ENCODE results near the gene TNFAIP8. TPM values are rescaled to one million over a fixed set of nuclear protein-coding genes. Genes with fewer than 3 reads are reported as not detected.

Gene TNFAIP8
- polyA plus RNA-seq, 1 of the 3 experiments (the other 2 are of a cell fraction): 31.3 TPM

GRCh38 chr5:119339344-119339743 is 16.5 kb upstream of the TNFAIP8 start:
- ChIA-PET POLR2A (no interaction called here), CTCF (interaction anchor here (1.0 to 1.5 kb wide), 2 partner anchors 49 to 351 kb away, joined by 3 to 4 read pairs; partner anchors contain the start of gene DTWD2)
- DNase-seq: no peak
- no peaks in the 10 kb centered on the region for H3K27me3 ChIP-seq (ENCODE audit: insufficient read depth)
- WGBS (ENCODE audit: low lambda C conversion rate): 87% methylated on average over 2 of the region's 2 CpGs
- TF ChIP-seq NFIC (IDR thresholded peaks at IDR 0.05; ENCODE audit: borderline replicate concordance) (no peak), ZBTB33 (IDR thresholded peaks at IDR 0.05; ENCODE audit: borderline replicate concordance, low read depth) (no peak), RCOR1 (IDR thresholded peaks at IDR 0.05; ENCODE audit: low read length) (no peak), EZH2phosphoT487 (IDR thresholded peaks at IDR 0.05; ENCODE audit: borderline replicate concordance, low read depth) (no peak), JUND (IDR thresholded peaks at IDR 0.05) (no peak), NRF1 (IDR thresholded peaks at IDR 0.05; ENCODE audit: low read depth, low read length) (no peak), MXI1 (IDR thresholded peaks at IDR 0.05; ENCODE audit: low read depth, low read length) (no peak)
- H3K4me2 ChIP-seq: no peak overlapping the region
- no peaks in the 10 kb centered on the region for H3K9me3 ChIP-seq
- H3K4me3 ChIP-seq (ENCODE audit: low read depth in 2 of 2, low read length in 1 of 2): no peak overlapping the region
- H2AFZ ChIP-seq (ENCODE audit: low read depth): no peak overlapping the region
- H3K4me1 ChIP-seq (ENCODE audit: control insufficient read depth in 1 of 2, insufficient read depth in 2 of 2, low read depth in 1 of 2, low read length in 1 of 2): peaks cover 0 to 16% of the 10 kb centered on the region in 2 experiments; a peak in 2 of 4 replicates
- no peaks in the 10 kb centered on the region for H3K9me2 ChIP-seq
- peaks cover 21% of the 10 kb centered on the region; the same call in 1 of the 2 replicates for H3K79me2 ChIP-seq (ENCODE audit: insufficient read depth)
- no peak overlapping the region for H3K27ac ChIP-seq (ENCODE audit: low read depth in 2 of 2, low read length in 1 of 2)
- H3K36me3 ChIP-seq (replicated peaks in 1 of 2; ENCODE audit: control insufficient read depth in 1 of 2, insufficient read depth in 2 of 2, low read length in 1 of 2): no peaks in the 10 kb centered on the region
- H4K20me1 ChIP-seq (ENCODE audit: insufficient read depth): no peaks in the 10 kb centered on the region
- H3F3A ChIP-seq (replicated peaks; ENCODE audit: insufficient read depth): no peaks in the 10 kb centered on the region
- H3K9ac ChIP-seq: no peak overlapping the region

- WGBS (ENCODE audit: low lambda C conversion rate): 98% methylated on average over 4 of the region's 4 CpGs
- no peak overlapping the region for H3K9ac ChIP-seq
- CTCF ChIA-PET: interaction anchor here (1.0 to 1.1 kb wide), 2 partner anchors 49 to 351 kb away, joined by 3 read pairs; partner anchors contain the start of gene DTWD2
- no peak for TF ChIP-seq PBX3 (IDR thresholded peaks at IDR 0.05)
- no peak for TF ChIP-seq SIN3A (IDR thresholded peaks at IDR 0.05; ENCODE audit: borderline replicate concordance, low read depth, low read length)
- no peak for TF ChIP-seq RAD21 (IDR thresholded peaks at IDR 0.05; ENCODE audit: low read length)
- TF ChIP-seq RXRA (IDR thresholded peaks at IDR 0.05; ENCODE audit: borderline replicate concordance, low read depth): no peak
- no peak for TF ChIP-seq RCOR1 (IDR thresholded peaks at IDR 0.05; ENCODE audit: low read length)
- TF ChIP-seq REST (IDR thresholded peaks at IDR 0.05; ENCODE audit: low read depth, low read length): no peak
- no peak for TF ChIP-seq ZBTB33 (IDR thresholded peaks at IDR 0.05; ENCODE audit: borderline replicate concordance, low read depth)
- TF ChIP-seq SMC3 (IDR thresholded peaks at IDR 0.05; ENCODE audit: low read depth, low read length): no peak
- TF ChIP-seq IRF3 (IDR thresholded peaks at IDR 0.05; ENCODE audit: low read depth, low read length): no peak
- TF ChIP-seq MXI1 (IDR thresholded peaks at IDR 0.05; ENCODE audit: low read depth, low read length): no peak
- TF ChIP-seq TCF12 (IDR thresholded peaks at IDR 0.05): no peak
- no peak for TF ChIP-seq TEAD4 (IDR thresholded peaks at IDR 0.05; ENCODE audit: borderline replicate concordance, insufficient read depth)
- no peak for TF ChIP-seq EP300 (IDR thresholded peaks at IDR 0.05; ENCODE audit: borderline replicate concordance in 1 of 2, low read depth in 1 of 2, low read length in 1 of 2)
- no peak for TF ChIP-seq NRF1 (IDR thresholded peaks at IDR 0.05; ENCODE audit: low read depth, low read length)
Measured at GRCh38 chr5:119339965-119340364, 15.9 kb upstream of the TNFAIP8 start.

More at GRCh38 chr5:119339965-119340364, 15.9 kb upstream of the TNFAIP8 start:
- H3K36me3 ChIP-seq (replicated peaks in 1 of 2; ENCODE audit: control insufficient read depth in 1 of 2, insufficient read depth in 2 of 2, low read length in 1 of 2): no peaks in the 10 kb centered on the region
- no peak overlapping the region for H3K4me3 ChIP-seq (ENCODE audit: low read depth in 2 of 2, low read length in 1 of 2)
- POLR2A ChIA-PET: no interaction called here
- DNase-seq: no peak
- H3K4me2 ChIP-seq: no peak overlapping the region
- peaks cover 0 to 13% of the 10 kb centered on the region in 2 experiments; a peak in 2 of 4 replicates for H3K4me1 ChIP-seq (ENCODE audit: control insufficient read depth in 1 of 2, insufficient read depth in 2 of 2, low read depth in 1 of 2, low read length in 1 of 2)
- H4K20me1 ChIP-seq (ENCODE audit: insufficient read depth): no peaks in the 10 kb centered on the region
- no peaks in the 10 kb centered on the region for H3K9me2 ChIP-seq
- H3K27ac ChIP-seq (ENCODE audit: low read depth in 2 of 2, low read length in 1 of 2): no peak overlapping the region
- no peaks in the 10 kb centered on the region for H3K27me3 ChIP-seq (ENCODE audit: insufficient read depth)
- no peaks in the 10 kb centered on the region for H3F3A ChIP-seq (replicated peaks; ENCODE audit: insufficient read depth)
- peaks cover 21% of the 10 kb centered on the region; the same call in 1 of the 2 replicates for H3K79me2 ChIP-seq (ENCODE audit: insufficient read depth)
- H2AFZ ChIP-seq (ENCODE audit: low read depth): no peak overlapping the region
- no peaks in the 10 kb centered on the region for H3K9me3 ChIP-seq

Measured in SK-N-SH (cell line).